Central memory CD8-positive, alpha-beta T cell (primary cell): ENCODE measurements around the gene YIPF7.

ENCODE experiments used
- ATAC-seq: fragments of 150-1000 bp; cut with Tn5 transposase; replicated peaks from 2 replicates; pipeline ENCODE4 v1.10.0; 2022; ENCODE audit warnings: mild to moderate bottlenecking, moderate FRiP score, moderate number of reproducible peaks; ENCODE audit not compliant: poor library complexity, severe bottlenecking; ENCODE audit errors: extremely low read depth
- DNase-seq, 2 donors: peaks; one replicate each; pipeline ENCODE4 v3.0.0; 2021; ENCODE audit warnings: low spot score in 2 of 2
- H3K27ac Mint-ChIP-seq: one replicate; pipeline ENCODE4 v1.8.0; 2022; ENCODE audit warnings: low read depth, mild to moderate bottlenecking, moderate library complexity, mixed read lengths
- H3K27me3 Mint-ChIP-seq: one replicate; pipeline ENCODE4 v1.8.0; 2022; ENCODE audit warnings: mixed read lengths
- H3K36me3 Mint-ChIP-seq: one replicate; pipeline ENCODE4 v1.8.0; 2022; ENCODE audit warnings: mild to moderate bottlenecking, moderate library complexity, mixed read lengths; ENCODE audit not compliant: insufficient read depth
- H3K4me1 Mint-ChIP-seq: one replicate; pipeline ENCODE4 v1.8.0; 2022; ENCODE audit warnings: mixed read lengths
- H3K4me3 Mint-ChIP-seq: one replicate; pipeline ENCODE4 v1.8.0; 2022; ENCODE audit warnings: mild to moderate bottlenecking, moderate library complexity, mixed read lengths
- H3K9me3 Mint-ChIP-seq: one replicate; pipeline ENCODE4 v1.8.0; 2022; ENCODE audit warnings: mixed read lengths

YIPF7 gene

DNA sequence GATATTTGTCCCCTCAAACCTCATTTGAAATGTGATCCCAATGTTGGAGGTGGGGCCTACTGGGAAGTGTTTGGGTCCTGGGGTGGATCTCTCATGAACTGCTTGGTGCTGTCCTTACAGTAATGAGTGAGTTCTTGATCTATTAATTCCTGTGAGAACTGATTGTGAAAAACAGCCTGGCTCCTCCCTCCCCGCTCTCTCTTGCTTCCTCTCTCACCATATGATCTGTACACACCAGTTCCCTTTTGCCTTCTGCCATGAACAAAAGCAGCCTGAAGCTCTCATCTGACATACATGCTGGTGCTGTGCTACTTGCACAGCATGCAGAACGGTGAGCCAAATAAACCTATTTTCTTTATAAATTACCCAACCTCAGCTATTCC is 11.2 kb upstream of the YIPF7 start:
- ATAC-seq, result no peak
- Mint-ChIP-seq H3K36me3 (peaks cover under 1% of the 10 kb centered on the region), H3K4me1 (no peaks in the 10 kb centered on the region), H3K27me3 (peaks cover 24% of the 10 kb centered on the region), H3K27ac (no peak overlapping the region), H3K9me3 (no peaks in the 10 kb centered on the region), H3K4me3 (no peak overlapping the region)
- DNase-seq, result no peak

DNA sequence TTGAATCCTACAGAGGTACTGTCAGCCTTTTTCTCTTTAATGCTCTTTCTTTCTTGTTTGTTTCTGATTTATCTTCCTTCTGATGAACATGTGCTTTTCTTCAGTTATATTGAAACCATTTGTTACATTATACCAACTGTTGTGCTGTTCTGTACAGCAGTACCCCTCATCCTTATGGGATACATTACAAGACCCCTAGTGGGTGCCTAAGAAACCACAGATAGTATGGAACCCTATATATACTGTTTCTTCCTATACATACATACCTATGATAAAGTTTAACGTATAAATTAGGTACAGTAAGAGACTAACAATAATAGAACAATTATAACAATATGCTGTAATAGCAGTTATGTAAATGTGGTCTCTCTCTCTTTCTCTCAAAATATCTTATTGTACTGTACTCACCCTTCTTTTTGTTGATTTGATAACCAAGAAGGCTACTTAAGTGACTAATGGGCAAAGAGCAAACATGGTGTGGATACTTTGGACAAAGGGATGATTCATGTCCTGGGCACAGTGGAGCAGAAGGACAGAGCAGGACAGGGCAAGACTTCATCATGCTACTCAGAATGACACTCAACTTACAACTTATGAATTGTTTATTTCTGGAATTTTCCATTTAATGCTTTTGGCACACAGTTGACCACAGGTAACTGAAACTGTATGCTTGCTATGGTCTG is 10.7 kb upstream of the YIPF7 start:
- Mint-ChIP-seq H3K36me3 (peaks cover 2% of the 10 kb centered on the region), H3K27me3 (peaks cover 24% of the 10 kb centered on the region), H3K4me3 (no peak overlapping the region), H3K4me1 (no peaks in the 10 kb centered on the region), H3K9me3 (no peaks in the 10 kb centered on the region), H3K27ac (no peak overlapping the region)
- DNase-seq (no peak), ATAC-seq (no peak)

DNA sequence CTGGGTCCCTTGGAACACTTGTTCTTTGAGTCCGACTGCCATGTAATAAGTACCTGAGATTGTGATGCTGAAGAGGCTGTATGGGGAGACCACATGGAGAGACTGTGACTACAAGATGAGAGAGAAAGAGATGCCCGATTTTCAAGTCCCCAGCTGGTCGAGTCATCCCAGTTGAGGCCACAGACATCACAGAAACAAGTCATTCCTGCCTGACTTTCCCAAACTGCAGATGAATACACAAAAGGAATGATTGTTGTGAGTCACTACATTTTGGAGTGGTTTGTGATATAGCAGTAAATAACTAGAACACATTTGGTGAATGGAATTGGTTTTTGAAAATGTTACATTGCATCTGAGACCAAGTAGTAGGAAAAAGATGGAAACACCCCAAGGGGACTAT is 9.0 kb upstream of the YIPF7 start:
- Mint-ChIP-seq H3K27ac (no peak overlapping the region), H3K27me3 (peaks cover 23% of the 10 kb centered on the region), H3K9me3 (no peaks in the 10 kb centered on the region), H3K4me3 (no peak overlapping the region), H3K4me1 (no peaks in the 10 kb centered on the region), H3K36me3 (peaks cover 2% of the 10 kb centered on the region)
- DNase-seq, result no peak
- no peak for ATAC-seq

DNA sequence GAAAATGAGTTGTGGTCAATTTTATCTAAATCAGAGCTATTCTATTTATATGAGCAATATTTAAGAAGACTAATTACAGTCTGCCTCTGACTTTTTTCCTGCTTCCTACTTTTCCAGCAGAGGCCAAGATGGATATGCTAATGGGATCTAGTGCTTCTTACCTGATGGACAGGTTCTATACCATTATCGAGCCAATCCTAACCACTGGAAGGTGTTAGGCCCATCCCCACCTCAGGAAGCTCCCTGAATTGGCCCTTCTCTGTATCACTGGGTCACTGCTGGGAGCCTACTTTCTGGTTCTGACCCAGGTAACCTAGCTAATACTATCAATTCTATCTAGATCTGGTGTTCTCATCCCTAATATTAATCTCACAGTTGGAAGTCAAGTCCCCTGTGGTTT is 577 bp upstream of the YIPF7 start:
- Mint-ChIP-seq H3K4me1 (no peaks in the 10 kb centered on the region), H3K27ac (no peak overlapping the region), H3K27me3 (peaks cover 15% of the 10 kb centered on the region), H3K4me3 (no peak overlapping the region), H3K9me3 (no peaks in the 10 kb centered on the region), H3K36me3 (no peaks in the 10 kb centered on the region)
- DNase-seq (no peak), ATAC-seq (no peak)

DNA sequence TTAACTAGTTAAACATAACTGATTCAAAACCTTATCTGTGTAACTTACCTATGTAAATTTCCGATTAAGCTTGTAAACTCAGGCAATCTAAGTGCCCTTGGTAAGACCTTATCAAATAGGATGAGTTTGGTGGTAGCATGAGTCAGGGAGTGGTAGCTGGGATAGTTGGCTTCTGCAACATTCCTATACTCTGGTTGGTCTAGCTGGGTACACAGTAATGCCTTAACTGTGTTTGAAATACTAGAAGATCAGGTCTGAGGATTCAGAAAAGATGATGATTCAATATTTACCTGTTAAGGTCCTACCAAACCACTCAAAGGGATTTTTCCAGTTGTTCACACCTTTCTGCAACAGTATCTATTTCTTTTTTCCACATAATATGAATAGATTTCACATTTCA is 5.3 kb downstream of the YIPF7 start:
- Mint-ChIP-seq H3K36me3 (no peaks in the 10 kb centered on the region), H3K27me3 (peaks cover 16% of the 10 kb centered on the region), H3K4me1 (no peaks in the 10 kb centered on the region), H3K9me3 (peaks cover 7% of the 10 kb centered on the region), H3K4me3 (no peak overlapping the region), H3K27ac (no peak overlapping the region)
- ATAC-seq (no peak), DNase-seq (no peak)

DNA sequence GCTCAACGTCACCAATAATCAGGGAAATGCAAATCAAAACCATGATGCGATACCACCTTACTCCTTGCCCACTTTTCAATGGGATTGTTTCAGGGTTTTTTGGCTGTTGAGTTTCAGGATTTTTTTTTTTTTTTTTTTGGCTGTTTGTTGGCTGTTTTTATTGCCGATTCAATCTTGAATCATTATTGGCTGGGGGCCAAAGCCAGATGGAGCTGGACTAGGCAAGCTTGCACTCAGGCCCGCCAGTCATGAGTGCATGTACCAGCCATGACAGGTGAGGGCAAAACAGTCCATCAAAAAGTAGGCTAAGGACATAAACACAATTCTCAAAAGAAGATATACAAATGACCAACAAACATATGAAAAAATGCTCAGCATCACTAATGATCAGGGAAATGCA is 13.3 kb downstream of the YIPF7 start:
- peaks cover 7% of the 10 kb centered on the region for H3K9me3 Mint-ChIP-seq
- ATAC-seq (no peak), DNase-seq (no peak)
- H3K36me3 Mint-ChIP-seq, result no peaks in the 10 kb centered on the region
- peaks cover 14% of the 10 kb centered on the region for H3K27me3 Mint-ChIP-seq
- no peaks in the 10 kb centered on the region for H3K4me1 Mint-ChIP-seq
- H3K4me3 Mint-ChIP-seq, result no peak overlapping the region
- H3K27ac Mint-ChIP-seq, result no peak overlapping the region

DNA sequence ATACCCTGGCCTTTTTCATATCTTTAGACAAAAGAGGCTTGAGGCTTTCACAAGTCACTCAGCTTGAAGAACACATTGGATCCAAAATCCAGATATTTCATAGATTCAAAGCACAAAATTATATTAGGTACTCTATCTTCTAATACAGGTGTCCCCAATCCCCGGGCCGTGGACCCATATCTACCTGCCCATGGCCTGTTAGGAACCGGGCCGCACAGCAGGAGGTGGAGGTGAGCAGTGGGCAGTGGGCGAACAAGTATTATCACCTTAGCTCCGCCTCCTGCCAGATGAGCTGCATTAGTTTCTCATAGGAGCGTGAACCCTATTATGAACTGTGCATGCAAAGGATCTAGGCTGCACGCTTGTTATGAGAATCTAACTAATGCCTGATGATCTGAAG is 18.7 kb downstream of the YIPF7 start:
- DNase-seq, result no peak
- no peaks in the 10 kb centered on the region for H3K9me3 Mint-ChIP-seq
- H3K4me1 Mint-ChIP-seq, result peaks cover 5% of the 10 kb centered on the region
- no peak overlapping the region for H3K4me3 Mint-ChIP-seq
- no peak overlapping the region for H3K27ac Mint-ChIP-seq
- peaks cover 2% of the 10 kb centered on the region for H3K36me3 Mint-ChIP-seq
- H3K27me3 Mint-ChIP-seq, result peaks cover 31% of the 10 kb centered on the region
- ATAC-seq, result no peak

DNA sequence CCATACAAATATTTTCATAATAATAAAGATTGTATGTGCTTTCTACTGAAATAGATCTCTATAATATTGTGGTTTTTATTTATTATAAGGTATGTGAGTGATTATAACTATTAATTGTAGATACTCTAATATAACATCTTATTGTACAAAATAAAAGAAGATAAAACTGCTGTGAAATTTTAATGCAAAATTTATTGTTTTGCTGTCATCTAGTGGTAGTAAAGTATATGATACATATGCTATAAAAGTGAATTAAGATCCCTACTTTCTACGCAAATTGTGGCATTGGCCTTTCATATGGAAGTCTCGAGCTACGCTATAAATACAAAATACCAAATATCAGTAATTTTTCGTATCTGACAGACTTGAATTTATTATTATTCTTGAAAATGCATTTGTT is 19.3 kb downstream of the YIPF7 start:
- H3K4me3 Mint-ChIP-seq, result no peak overlapping the region
- DNase-seq (no peak), ATAC-seq (no peak)
- no peak overlapping the region for H3K27ac Mint-ChIP-seq
- peaks cover 5% of the 10 kb centered on the region for H3K4me1 Mint-ChIP-seq
- H3K9me3 Mint-ChIP-seq, result no peaks in the 10 kb centered on the region
- H3K27me3 Mint-ChIP-seq, result peaks cover 31% of the 10 kb centered on the region
- peaks cover 2% of the 10 kb centered on the region for H3K36me3 Mint-ChIP-seq

DNA sequence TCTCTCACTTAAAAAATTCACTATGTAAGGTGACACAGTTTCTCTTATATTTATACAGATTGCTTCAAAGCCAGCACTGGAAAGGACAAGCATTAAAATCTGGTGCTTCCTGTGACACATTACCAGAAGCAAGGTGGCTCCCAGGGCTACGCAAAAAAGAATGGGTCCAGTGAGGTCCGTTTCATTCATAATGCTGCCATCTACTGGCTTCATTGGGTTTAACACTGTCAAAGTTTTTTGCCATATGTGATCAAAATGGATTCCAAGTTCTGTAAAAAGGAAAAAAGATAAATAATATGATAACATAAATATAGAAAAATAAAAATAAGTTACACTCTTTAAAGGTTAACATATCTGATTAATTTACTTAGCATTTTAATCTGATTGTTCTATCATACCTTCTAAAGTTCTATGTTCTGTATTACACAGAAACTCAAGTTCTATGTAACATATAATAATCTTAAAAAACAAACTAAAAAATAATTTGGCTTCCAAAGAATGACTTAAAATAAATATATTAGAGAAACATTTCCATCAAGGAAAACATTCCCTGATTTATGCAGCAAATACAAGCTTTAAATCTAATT is 22.1 kb downstream of the YIPF7 start:
- no peaks in the 10 kb centered on the region for H3K9me3 Mint-ChIP-seq
- no peak overlapping the region for H3K27ac Mint-ChIP-seq
- no peak for DNase-seq
- peaks cover 5% of the 10 kb centered on the region for H3K4me1 Mint-ChIP-seq
- ATAC-seq, result peak; percentile 85
- peaks cover 2% of the 10 kb centered on the region for H3K36me3 Mint-ChIP-seq
- H3K27me3 Mint-ChIP-seq, result peaks cover 26% of the 10 kb centered on the region
- H3K4me3 Mint-ChIP-seq, result no peak overlapping the region

DNA sequence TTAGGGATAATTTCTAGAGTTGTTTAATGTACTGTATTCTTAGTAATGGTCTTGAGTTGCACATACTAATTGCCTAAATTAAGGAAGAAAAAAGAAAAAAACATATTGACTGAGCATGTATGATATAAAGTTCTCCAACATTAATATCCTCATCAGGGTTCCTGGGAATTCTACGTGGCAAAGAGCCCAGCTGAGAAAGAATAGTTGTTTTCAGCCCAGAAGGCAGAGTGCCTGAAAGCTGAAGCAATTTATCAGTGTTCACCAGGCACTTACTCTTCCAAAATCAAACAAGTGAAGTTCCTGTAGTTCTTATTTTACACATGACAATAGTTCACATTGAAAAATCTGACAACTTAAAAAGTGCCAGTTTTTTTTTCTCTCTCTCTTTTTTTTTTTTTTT is 27.7 kb downstream of the YIPF7 start:
- no peak overlapping the region for H3K27ac Mint-ChIP-seq
- ATAC-seq (no peak), DNase-seq (no peak)
- peaks cover 3% of the 10 kb centered on the region for H3K27me3 Mint-ChIP-seq
- H3K4me3 Mint-ChIP-seq, result no peak overlapping the region
- H3K9me3 Mint-ChIP-seq, result no peaks in the 10 kb centered on the region
- no peaks in the 10 kb centered on the region for H3K36me3 Mint-ChIP-seq
- no peaks in the 10 kb centered on the region for H3K4me1 Mint-ChIP-seq

DNA sequence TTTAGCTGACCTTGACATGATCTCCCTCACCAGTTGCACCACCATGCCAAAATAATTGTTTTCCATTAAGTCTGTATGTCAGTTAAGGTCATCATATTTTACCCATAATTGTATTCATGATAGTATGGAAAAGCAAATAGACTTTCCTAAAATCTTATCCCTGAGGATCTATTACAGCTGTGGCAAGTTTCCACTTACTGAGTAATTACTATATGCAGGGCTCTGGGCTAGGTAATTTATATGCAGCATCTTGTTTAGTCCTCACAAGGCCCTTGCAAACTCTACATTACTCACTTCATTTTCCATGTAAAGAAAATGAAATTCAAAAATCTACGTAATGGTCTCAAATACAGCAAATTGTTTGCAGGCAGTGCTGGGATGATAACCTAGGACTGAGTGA is 34.8 kb downstream of the YIPF7 start:
- Mint-ChIP-seq H3K4me3 (no peak overlapping the region), H3K4me1 (no peaks in the 10 kb centered on the region), H3K9me3 (no peaks in the 10 kb centered on the region), H3K36me3 (no peaks in the 10 kb centered on the region), H3K27me3 (peaks cover 12% of the 10 kb centered on the region), H3K27ac (no peak overlapping the region)
- DNase-seq, result no peak
- ATAC-seq, result no peak

DNA sequence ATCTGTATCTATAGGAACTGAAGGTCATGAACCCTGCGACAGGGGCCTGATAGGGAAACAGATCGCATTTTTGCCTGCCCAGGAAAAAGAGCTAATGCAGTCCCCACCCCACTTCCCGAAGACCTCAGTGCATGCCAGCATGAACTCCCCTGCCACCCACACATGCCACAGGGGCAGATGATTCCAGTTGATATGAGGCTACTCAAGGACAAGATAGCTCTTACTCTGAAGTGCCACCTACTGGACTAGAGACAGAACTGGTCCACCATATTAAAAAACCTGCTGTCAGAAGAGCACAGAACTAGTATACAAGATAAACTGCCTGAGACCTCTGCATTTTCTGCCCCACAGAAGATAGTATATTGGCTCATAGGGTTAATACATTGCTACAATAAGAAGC is 68.0 kb downstream of the YIPF7 start:
- Mint-ChIP-seq H3K9me3 (no peaks in the 10 kb centered on the region), H3K4me1 (no peaks in the 10 kb centered on the region), H3K4me3 (no peak overlapping the region), H3K27me3 (no peaks in the 10 kb centered on the region), H3K27ac (no peak overlapping the region), H3K36me3 (no peaks in the 10 kb centered on the region)
- no peak for DNase-seq
- no peak for ATAC-seq

DNA sequence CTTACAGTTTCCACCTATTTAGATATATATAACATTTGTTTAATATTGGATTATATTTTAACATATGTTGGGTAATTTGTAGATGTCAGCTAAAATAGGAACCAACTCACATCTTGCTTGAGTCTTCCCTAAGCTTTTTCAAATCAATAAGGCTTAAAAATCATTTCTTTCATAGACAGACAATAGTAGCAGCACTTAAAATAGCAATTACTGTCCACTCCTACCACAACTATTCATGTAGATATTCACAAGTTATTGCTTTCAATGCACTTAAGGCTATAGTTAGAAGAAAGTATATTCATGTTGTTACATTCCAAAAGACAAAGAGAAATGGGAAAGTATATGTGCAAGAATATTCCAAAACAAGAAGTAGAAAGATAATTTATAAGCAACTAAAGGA is 71.2 kb downstream of the YIPF7 start:
- Mint-ChIP-seq H3K4me1 (no peaks in the 10 kb centered on the region), H3K27ac (no peak overlapping the region), H3K9me3 (no peaks in the 10 kb centered on the region), H3K27me3 (no peaks in the 10 kb centered on the region), H3K36me3 (no peaks in the 10 kb centered on the region), H3K4me3 (no peak overlapping the region)
- ATAC-seq, result no peak
- DNase-seq, result no peak
